Endothelial cell of umbilical vein (primary cell): ENCODE measurements around the gene SMIM12. TPM values are rescaled to one million over a fixed set of nuclear protein-coding genes. Genes with fewer than 3 reads are reported as not detected.

Experiments used
- BruUV-seq: library from RNA; stranded (reverse); fragments of 400-500 nt; replicated peaks from 2 replicates; lab custom pipeline; 2021; lab: Mats Ljungman, UMichigan
- CTCF ChIA-PET: fragments of 300-600, 350-600 bp; sonication (Branson Sonifier 250); formaldehyde crosslinking; loops from one replicate; lab custom pipeline; 2021; ENCODE audit warnings: antibody characterized with exemption, inconsistent platforms; lab: Charles Lee
- POLR2A ChIA-PET: fragments of 300-600, 350-600 bp; sonication (Branson Sonifier 250); formaldehyde crosslinking; loops from one replicate; lab custom pipeline; 2021; ENCODE audit warnings: antibody characterized with exemption, inconsistent platforms; lab: Charles Lee
- DNase-seq: peaks from one replicate; pipeline ENCODE4 v3.0.0-alpha.2; 2011; ENCODE audit warnings: low read depth, low spot score
- FAIRE-seq: peaks from 2 replicates; lab custom pipeline; 2011; peaks lifted over from hg19 to GRCh38; lab: Jason Lieb, UNC
- H2AFZ ChIP-seq: 2 replicates; pipeline ENCODE4 v1.6.0; 2012; ENCODE audit warnings: low read depth, low read length, control low read depth, inconsistent platforms
- H3K27ac ChIP-seq: 2 replicates; pipeline ENCODE4 v1.5.1; 2011; ENCODE audit warnings: low read depth, mild to moderate bottlenecking, control low read depth, low read length, moderate library complexity; ENCODE audit not compliant: insufficient read depth
- H3K27me3 ChIP-seq, 2 experiments: 2 replicates each; pipeline versions ENCODE4 v1.6.0 to v1.6.1; 2011; ENCODE audit warnings: low read length in 2 of 2, mixed read lengths in 1 of 2; ENCODE audit not compliant: control insufficient read depth in 2 of 2, insufficient read depth in 2 of 2
- H3K36me3 ChIP-seq, 2 experiments: 2 replicates in 1 of 2; 3 replicates in 1 of 2; pipeline ENCODE4 v1.5.1; 2011; ENCODE audit warnings: low read length in 2 of 2, mild to moderate bottlenecking in 1 of 2, moderate library complexity in 1 of 2; ENCODE audit not compliant: control insufficient read depth in 2 of 2, insufficient read depth in 2 of 2; ENCODE audit errors: extremely low read depth in 1 of 2
- H3K4me1 ChIP-seq: 3 replicates; pipeline ENCODE4 v1.5.1; 2011; ENCODE audit warnings: mild to moderate bottlenecking, low read length; ENCODE audit not compliant: control insufficient read depth, insufficient read depth; ENCODE audit errors: extremely low read depth
- H3K4me2 ChIP-seq: 2 replicates; pipeline ENCODE4 v1.6.1; 2011; ENCODE audit warnings: low read length, control low read depth, mixed read lengths; ENCODE audit not compliant: insufficient read depth
- H3K4me3 ChIP-seq, 3 experiments: fragments of 200-600 bp in 1 of 3; sonication (generic), shearing (Covaris generic) in 1 of 3; replicated peaks in 1 of 3; 2 replicates each; pipeline ENCODE4 v1.5.1; 2011 to 2016; ENCODE audit warnings: control low read depth in 3 of 3, low read length in 3 of 3, mild to moderate bottlenecking in 2 of 3, inconsistent platforms in 1 of 3, low read depth in 1 of 3, moderate library complexity in 1 of 3; ENCODE audit not compliant: insufficient read depth in 1 of 3
- H3K79me2 ChIP-seq: 2 replicates; pipeline ENCODE4 v1.6.0; 2012; ENCODE audit warnings: low read length, inconsistent platforms; ENCODE audit not compliant: control insufficient read depth, insufficient read depth
- H3K9ac ChIP-seq: replicated peaks from 2 replicates; pipeline ENCODE3; 2011; ENCODE audit warnings: low read length, control low read depth; ENCODE audit not compliant: insufficient read depth; ENCODE audit errors: extremely low read depth
- H3K9me1 ChIP-seq: replicated peaks from 3 replicates; pipeline ENCODE4 v1.6.0; 2011; ENCODE audit warnings: mild to moderate bottlenecking, low read length; ENCODE audit not compliant: control insufficient read depth, insufficient read depth; ENCODE audit errors: extremely low read depth
- H3K9me3 ChIP-seq: replicated peaks from 2 replicates; pipeline ENCODE4 v1.5.1; 2012; ENCODE audit warnings: low read length, inconsistent platforms; ENCODE audit not compliant: control insufficient read depth, insufficient read depth
- H4K20me1 ChIP-seq: replicated peaks from 2 replicates; pipeline ENCODE3; 2011; ENCODE audit warnings: mild to moderate bottlenecking, low read length; ENCODE audit not compliant: control insufficient read depth, insufficient read depth; ENCODE audit errors: extremely low read depth
- GATA2 ChIP-seq: IDR thresholded peaks from 2 replicates; pipeline ENCODE4 v1.7.0; 2011; ENCODE audit warnings: low read depth, mild to moderate bottlenecking, moderate library complexity, mixed read lengths, low read length; ENCODE audit not compliant: insufficient read length, insufficient read depth
- MYC ChIP-seq: IDR thresholded peaks from one replicate; pipeline ENCODE4 v1.6.1; 2011; ENCODE audit warnings: mild to moderate bottlenecking, low read depth, low read length
- dilution Hi-C: fragments of 300-500 bp; cut with MboI; formaldehyde crosslinking; loops from one replicate; pipeline ENCODE4 v1.15.0; 2019; ENCODE audit warnings: low sequenced_read_pairs; ENCODE audit not compliant: extremely low pct_ligation_motif_present
- intact Hi-C: fragments of 100-400 bp; cut with micrococcal nuclease; formaldehyde crosslinking; loops from one replicate; pipeline ENCODE4 v1.10.0; 2022
- polyA plus RNA-seq, 4 experiments: library from polyadenylated mRNA; depleted of rRNA in 3 of 4; stranded (reverse) in 3 of 4; unstranded in 1 of 4; fragments of >200 nt; gene quantifications; 2 replicates each; pipeline versions ENCODE4 v1.2.1 to v1.2.3, GENCODE V29; 2011 to 2012; ENCODE audit warnings: missing spikeins in 1 of 4
- total RNA-seq: library from RNA; stranded (reverse); gene quantifications from 2 replicates; pipeline ENCODE4 v1.2.3, GENCODE V29; 2021
- TF ChIP-seq, protein P1 (sequence below), 2 donors: IDR thresholded peaks; 1 replicate in 1 of 2; 2 replicates in 1 of 2; pipeline ENCODE4 v1.5.1; 2011; ENCODE audit warnings: low read length in 2 of 2, mild to moderate bottlenecking in 2 of 2, moderate library complexity in 2 of 2, control low read depth in 1 of 2, inconsistent platforms in 1 of 2, low read depth in 1 of 2; ENCODE audit not compliant: insufficient read depth in 1 of 2; ENCODE audit errors: extremely low read depth in 1 of 2

Gene SMIM12
- total and polyA plus RNA-seq, 2 donors (not counting 3 experiments of a cell fraction or from before 2014, with no cell fraction given) = 66.2 to 85.9 TPM

DNA sequence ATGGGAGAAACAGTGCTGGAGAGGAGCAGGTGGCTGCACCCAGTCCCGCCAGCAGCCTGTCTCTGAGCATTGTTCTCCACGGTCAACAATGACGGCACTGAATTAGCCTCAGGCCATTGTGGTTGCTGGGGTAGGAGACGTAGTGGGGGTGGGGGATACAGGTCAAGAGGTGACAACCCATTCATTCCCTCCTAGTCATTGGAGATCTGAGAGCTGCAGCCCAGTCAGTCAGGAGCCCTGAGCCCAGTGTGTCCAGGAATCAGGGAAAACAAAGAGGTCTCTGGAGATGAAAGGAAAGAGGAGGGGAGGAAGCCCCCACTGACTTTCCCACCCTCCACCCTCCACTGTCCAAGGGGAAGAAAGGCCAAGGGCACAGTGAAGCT is 15.3 kb downstream of the SMIM12 start:
- peak overlapping the region; percentile 73 for H3K27ac ChIP-seq
- H3K9me1 ChIP-seq = no peaks in the 10 kb centered on the region
- peaks cover 30% of the 10 kb centered on the region for H3K4me1 ChIP-seq
- H2AFZ ChIP-seq = no peak overlapping the region
- dilution Hi-C loops (no loop called here), intact Hi-C loops (loop anchor here (1.0 kb wide), 2 partner anchors 9 to 19 kb away; no protein-coding TSS in a partner anchor)
- FAIRE-seq = peak; percentile 56
- H3K27me3 ChIP-seq = no peaks in the 10 kb centered on the region
- H3K9me3 ChIP-seq = no peaks in the 10 kb centered on the region
- no peak overlapping the region for H3K4me3 ChIP-seq
- no peak overlapping the region for H3K9ac ChIP-seq
- no peaks in the 10 kb centered on the region for H4K20me1 ChIP-seq
- ChIA-PET CTCF (interaction anchor here (1.5 to 3.7 kb wide), 4 partner anchors 9 to 58 kb away, joined by 7 to 49 read pairs (median 9); partner anchors contain the start of gene SMIM12), POLR2A (no interaction called here)
- no peaks in the 10 kb centered on the region for H3K36me3 ChIP-seq
- BruUV-seq = no TSS peak
- H3K4me2 ChIP-seq = no peak overlapping the region
- TF ChIP-seq, protein P1, sequence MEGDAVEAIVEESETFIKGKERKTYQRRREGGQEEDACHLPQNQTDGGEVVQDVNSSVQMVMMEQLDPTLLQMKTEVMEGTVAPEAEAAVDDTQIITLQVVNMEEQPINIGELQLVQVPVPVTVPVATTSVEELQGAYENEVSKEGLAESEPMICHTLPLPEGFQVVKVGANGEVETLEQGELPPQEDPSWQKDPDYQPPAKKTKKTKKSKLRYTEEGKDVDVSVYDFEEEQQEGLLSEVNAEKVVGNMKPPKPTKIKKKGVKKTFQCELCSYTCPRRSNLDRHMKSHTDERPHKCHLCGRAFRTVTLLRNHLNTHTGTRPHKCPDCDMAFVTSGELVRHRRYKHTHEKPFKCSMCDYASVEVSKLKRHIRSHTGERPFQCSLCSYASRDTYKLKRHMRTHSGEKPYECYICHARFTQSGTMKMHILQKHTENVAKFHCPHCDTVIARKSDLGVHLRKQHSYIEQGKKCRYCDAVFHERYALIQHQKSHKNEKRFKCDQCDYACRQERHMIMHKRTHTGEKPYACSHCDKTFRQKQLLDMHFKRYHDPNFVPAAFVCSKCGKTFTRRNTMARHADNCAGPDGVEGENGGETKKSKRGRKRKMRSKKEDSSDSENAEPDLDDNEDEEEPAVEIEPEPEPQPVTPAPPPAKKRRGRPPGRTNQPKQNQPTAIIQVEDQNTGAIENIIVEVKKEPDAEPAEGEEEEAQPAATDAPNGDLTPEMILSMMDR (IDR thresholded peaks at IDR 0.05; ENCODE audit: extremely low read depth in 1 of 2, insufficient read depth in 1 of 2, low read depth in 1 of 2, low read length in 2 of 2) = no peak
- TF ChIP-seq GATA2 (no peak), MYC (no peak)
- DNase-seq = peak; percentile 77
- no peaks in the 10 kb centered on the region for H3K79me2 ChIP-seq
